ENCODE measurements around the gene TCTA. TPM values are rescaled to one million over a fixed set of nuclear protein-coding genes. Genes with fewer than 3 reads are reported as not detected.

The TCTA gene
- total and polyA plus RNA-seq, 2 donors (not counting 1 experiment from before 2014, with no cell fraction given): 46.4 to 55.9 TPM

- Histone ChIP-seq H3K79me2 (ENCODE audit: control insufficient read depth, insufficient read depth, low read length) (peaks cover 64% of the 10 kb centered on the region), H3K4me1 (ENCODE audit: control insufficient read depth in 2 of 2, insufficient read depth in 2 of 2, low read length in 2 of 2) (peaks cover 0 to 10% of the 10 kb centered on the region in 2 donors), H3K4me3 (ENCODE audit: control extremely low read depth in 1 of 5, extremely low read depth in 1 of 5, insufficient read depth in 1 of 5, low read depth in 2 of 5, low read length in 4 of 5) (no peak overlapping the region), H3K9ac (ENCODE audit: low read length) (no peak overlapping the region), H3K27ac (ENCODE audit: low read length in 2 of 2) (no peak overlapping the region), H3K27me3 (replicated peaks in 1 of 4; ENCODE audit: control extremely low read depth in 1 of 4, control insufficient read depth in 3 of 4, insufficient read depth in 4 of 4, low read length in 3 of 4) (no peaks in the 10 kb centered on the region), H4K20me1 (ENCODE audit: control insufficient read depth, insufficient read depth, low read length, poor library complexity, severe bottlenecking) (peaks cover 25% of the 10 kb centered on the region), H3K4me2 (replicated peaks; ENCODE audit: low read depth, low read length, poor library complexity, severe bottlenecking) (no peak overlapping the region), H2AFZ (ENCODE audit: insufficient read depth, low read depth, low read length, poor library complexity, severe bottlenecking) (no peak overlapping the region), H3K36me3 (replicated peaks in 1 of 2; ENCODE audit: control extremely low read depth in 1 of 2, control insufficient read depth in 1 of 2, extremely low read depth in 1 of 2, insufficient read depth in 2 of 2, low read length in 1 of 2) (peaks cover 0 to 76% of the 10 kb centered on the region in 2 experiments), H3K9me3 (ENCODE audit: control extremely low read depth in 1 of 3, control insufficient read depth in 2 of 3, insufficient read depth in 1 of 3, low read length in 2 of 3) (no peaks in the 10 kb centered on the region)
- Mint-ChIP-seq H3K27ac (peak overlapping the region; percentile 32), H3K27me3 (no peaks in the 10 kb centered on the region), H3K4me3 (no peak overlapping the region), H3K9me3 (ENCODE audit: insufficient read depth) (no peaks in the 10 kb centered on the region), H3K4me1 (peaks cover 8% of the 10 kb centered on the region)
- ChIA-PET CTCF (interaction anchor here (1.7 kb wide), 1 partner anchor 87 kb away, joined by 5 read pairs; no protein-coding TSS in a partner anchor), POLR2A (interaction anchor here (0.7 to 1.4 kb wide), 2 partner anchors 11 to 23 kb away, joined by 3 to 6 read pairs; partner anchors contain the start of gene USP4)
- intact Hi-C loops (cut with micrococcal nuclease): no loop called here
- ATAC-seq (ENCODE audit: low read depth) (no peak), DNase-seq (no peak)
- WGBS (ENCODE audit: insufficient coverage): 90% methylated on average over 2 of the region's 3 CpGs
- TF ChIP-seq EZH2 (IDR thresholded peaks at IDR 0.05; ENCODE audit: borderline replicate concordance, insufficient read depth, low read depth, low read length, poor library complexity, severe bottlenecking) (no peak), CTCF (IDR thresholded peaks at IDR 0.05) (no peak)
Measured at GRCh38 chr3:49362561-49362960, 49.7 kb upstream of the TCTA start.

GRCh38 chr3:49370585-49371290 is 41.5 kb upstream of the TCTA start:
- Histone ChIP-seq H3K4me2 (replicated peaks; ENCODE audit: low read depth, low read length, poor library complexity, severe bottlenecking) (no peak overlapping the region), H4K20me1 (ENCODE audit: control insufficient read depth, insufficient read depth, low read length, poor library complexity, severe bottlenecking) (peaks cover 79% of the 10 kb centered on the region), H3K9me3 (ENCODE audit: control extremely low read depth in 1 of 3, control insufficient read depth in 2 of 3, insufficient read depth in 1 of 3, low read length in 2 of 3) (no peaks in the 10 kb centered on the region), H3K27ac (ENCODE audit: low read length in 2 of 2) (peak overlapping the region in 1 of 2 donors; percentile 17), H3K36me3 (replicated peaks in 1 of 2; ENCODE audit: control extremely low read depth in 1 of 2, control insufficient read depth in 1 of 2, extremely low read depth in 1 of 2, insufficient read depth in 2 of 2, low read length in 1 of 2) (peaks cover 2 to 77% of the 10 kb centered on the region in 2 experiments), H3K27me3 (replicated peaks in 1 of 4; ENCODE audit: control extremely low read depth in 1 of 4, control insufficient read depth in 3 of 4, insufficient read depth in 4 of 4, low read length in 3 of 4) (no peaks in the 10 kb centered on the region), H3K79me2 (ENCODE audit: control insufficient read depth, insufficient read depth, low read length) (peaks cover 99% of the 10 kb centered on the region), H3K9ac (ENCODE audit: low read length) (no peak overlapping the region), H2AFZ (ENCODE audit: insufficient read depth, low read depth, low read length, poor library complexity, severe bottlenecking) (no peak overlapping the region), H3K4me1 (ENCODE audit: control insufficient read depth in 2 of 2, insufficient read depth in 2 of 2, low read length in 2 of 2) (no peaks in the 10 kb centered on the region), H3K4me3 (ENCODE audit: control extremely low read depth in 1 of 5, extremely low read depth in 1 of 5, insufficient read depth in 1 of 5, low read depth in 2 of 5, low read length in 4 of 5) (no peak overlapping the region)
- TF ChIP-seq EZH2 (IDR thresholded peaks at IDR 0.05; ENCODE audit: borderline replicate concordance, insufficient read depth, low read depth, low read length, poor library complexity, severe bottlenecking) (no peak), CTCF (IDR thresholded peaks at IDR 0.05) (no peak)
- Mint-ChIP-seq H3K4me1 (peaks cover 14% of the 10 kb centered on the region), H3K4me3 (no peak overlapping the region), H3K27me3 (no peaks in the 10 kb centered on the region), H3K27ac (peak overlapping the region; percentile 53), H3K9me3 (ENCODE audit: insufficient read depth) (no peaks in the 10 kb centered on the region)
- DNase-seq (no peak), ATAC-seq (ENCODE audit: low read depth) (no peak)
- ChIA-PET CTCF (no interaction called here), POLR2A (no interaction called here)
- intact Hi-C loops (cut with micrococcal nuclease): no loop called here
- 94% methylated on average over 6 of the region's 6 CpGs for WGBS (ENCODE audit: insufficient coverage)

Measured in B cell (primary cell).